HG02759 (cell line): ENCODE data around the gene TMEM271.

Source experiments
- ATAC-seq: cut with Tn5 transposase; IDR thresholded peaks from one replicate; pipeline ENCODE4 v1.9.1; 2021; ENCODE audit warnings: mild to moderate bottlenecking, moderate library complexity; ENCODE audit not compliant: unreplicated experiment

The TMEM271 gene

GRCh38 chr4:581181-581580, 5.1 kb upstream of the TMEM271 start:
- no peak for ATAC-seq

DNA sequence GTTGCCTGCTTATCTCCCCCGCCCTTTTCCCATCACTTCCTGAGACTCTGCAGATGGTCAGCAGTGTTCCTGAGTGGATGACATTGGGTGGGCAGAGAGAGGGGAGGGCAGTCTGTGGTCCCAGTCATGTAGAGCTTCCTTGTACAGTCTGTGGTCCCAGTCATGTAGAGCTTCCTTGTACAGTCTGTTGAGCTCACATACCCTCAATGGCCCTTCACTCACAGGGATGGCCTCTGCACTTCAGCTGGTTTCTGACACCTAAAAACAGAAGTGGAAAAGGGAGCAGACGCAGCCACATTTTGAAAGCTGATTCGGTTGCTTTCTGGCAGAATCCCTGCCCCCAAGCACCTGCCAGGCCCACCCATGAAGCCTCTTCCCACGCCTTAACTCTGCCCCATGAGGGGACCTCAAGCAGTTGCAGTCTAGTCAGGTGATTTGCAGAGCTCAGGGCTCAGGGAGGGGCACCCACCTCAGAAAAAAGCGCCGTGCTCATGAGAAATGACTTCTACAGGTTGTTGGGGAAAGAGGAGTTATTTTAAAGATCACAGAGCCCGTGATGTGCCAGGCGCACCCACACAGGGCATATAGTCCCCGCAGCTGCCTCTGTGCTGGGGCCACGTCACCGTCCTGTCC, 3.6 kb upstream of the TMEM271 start:
- no peak for ATAC-seq

- ATAC-seq = no peak
Measured at GRCh38 chr4:578451-579443, 2.7 kb upstream of the TMEM271 start.

- ATAC-seq = no peak
Measured at GRCh38 chr4:577499-578450, 1.7 kb upstream of the TMEM271 start.

GRCh38 chr4:576991-577498, 950 bp upstream of the TMEM271 start:
- no peak for ATAC-seq

- no peak for ATAC-seq
Measured at GRCh38 chr4:575281-576141, 584 bp downstream of the TMEM271 start.

DNA sequence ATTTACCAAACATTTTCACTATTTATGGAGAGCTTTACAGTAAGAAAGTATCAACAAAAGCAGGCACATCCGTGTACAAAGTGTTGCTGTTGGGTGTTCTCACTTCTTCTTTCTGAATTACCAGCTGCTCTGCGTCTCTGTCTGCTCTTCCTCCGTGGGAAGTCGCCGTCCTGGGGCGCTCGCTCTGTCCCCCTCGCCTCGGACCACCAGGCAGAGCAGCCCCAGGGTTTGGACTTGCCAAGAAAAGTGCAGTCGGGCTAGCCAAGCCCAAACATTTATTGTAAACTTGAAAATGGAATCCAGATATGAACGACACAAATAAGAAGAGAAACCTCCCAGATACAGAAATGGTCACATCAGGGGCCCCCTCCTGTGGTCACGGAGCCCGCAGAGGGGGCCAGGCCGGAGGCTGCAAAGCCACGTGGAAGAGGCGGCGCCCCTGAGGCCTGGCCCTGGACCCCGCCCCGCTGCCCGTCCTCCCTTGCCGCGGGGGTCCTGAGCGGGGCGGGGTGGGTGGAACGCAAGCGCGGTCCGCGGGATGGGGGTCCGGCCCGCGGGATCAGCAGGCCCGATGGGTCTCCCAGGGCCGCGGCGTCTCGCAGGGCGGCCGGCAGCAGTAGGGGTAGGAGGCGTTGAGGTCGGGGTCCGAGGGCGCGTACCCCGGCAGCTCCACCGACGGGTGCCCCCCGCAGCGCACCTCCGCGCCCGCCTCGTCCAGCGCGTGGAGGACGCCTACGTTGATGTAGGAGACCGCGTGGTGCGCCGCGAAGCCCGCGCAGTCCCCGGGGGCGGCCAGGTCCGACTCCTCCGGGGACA, 1.5 kb downstream of the TMEM271 start:
- no peak for ATAC-seq

- no peak for ATAC-seq
Measured at GRCh38 chr4:573122-573892, 2.8 kb downstream of the TMEM271 start.

DNA sequence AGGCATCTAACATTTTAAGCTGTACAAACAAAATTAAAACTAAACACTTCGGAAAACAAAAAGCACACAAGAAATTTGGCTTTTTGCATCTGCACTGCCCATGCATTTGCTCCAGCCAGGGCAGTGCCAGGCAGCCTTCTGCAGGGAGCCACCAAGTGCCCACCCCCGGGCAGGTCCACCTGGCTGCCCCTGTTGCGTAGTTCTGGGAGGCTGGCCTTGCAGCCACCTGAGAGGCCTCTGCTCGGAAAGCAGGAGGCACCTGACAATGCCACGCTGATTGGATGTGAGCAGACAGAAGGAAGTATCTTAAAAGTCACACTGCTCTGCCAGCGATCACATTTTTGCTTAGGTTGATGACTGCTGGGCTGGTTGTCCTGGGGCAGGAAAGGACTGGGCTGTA, 3.5 kb downstream of the TMEM271 start:
- ATAC-seq = no peak

DNA sequence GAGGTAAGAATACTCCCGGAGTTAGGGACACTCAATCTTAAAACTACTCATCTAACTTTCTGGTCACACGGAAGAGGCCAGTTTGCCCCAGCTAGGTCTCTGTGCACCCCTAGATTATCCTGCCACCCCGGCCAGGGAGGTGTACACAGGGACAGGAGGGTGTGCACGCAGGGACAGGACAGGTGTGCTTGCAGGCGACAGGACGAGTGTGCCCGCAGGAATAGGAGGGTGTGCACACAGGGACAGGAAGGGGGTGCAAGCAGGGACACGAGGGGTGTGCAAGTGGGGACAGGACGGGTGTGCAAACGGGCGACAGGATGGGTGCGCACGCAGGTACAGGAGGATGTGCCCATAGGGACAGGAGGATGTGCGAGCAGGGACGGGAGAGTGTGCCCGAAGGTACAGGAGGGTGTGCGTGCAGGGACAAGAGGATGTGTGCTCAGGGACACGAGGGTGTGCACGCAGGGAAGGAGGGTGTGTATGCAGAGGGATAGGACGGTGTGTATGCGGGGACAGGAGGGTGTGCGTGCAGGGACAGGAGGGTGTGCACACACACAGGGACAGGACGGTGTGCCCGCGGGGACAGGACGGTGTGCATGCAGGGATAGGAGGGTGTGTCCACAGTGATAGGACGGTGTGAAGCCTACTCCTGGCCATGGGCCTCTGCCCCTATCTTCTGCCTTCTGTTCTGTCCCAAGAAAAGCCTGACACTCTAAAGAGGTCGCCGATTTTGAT, 4.1 kb downstream of the TMEM271 start:
- ATAC-seq = no peak

- ATAC-seq = no peak
Measured at GRCh38 chr4:570754-571153, 5.3 kb downstream of the TMEM271 start.

GRCh38 chr4:569958-570667, 6.0 kb downstream of the TMEM271 start:
- no peak for ATAC-seq

DNA sequence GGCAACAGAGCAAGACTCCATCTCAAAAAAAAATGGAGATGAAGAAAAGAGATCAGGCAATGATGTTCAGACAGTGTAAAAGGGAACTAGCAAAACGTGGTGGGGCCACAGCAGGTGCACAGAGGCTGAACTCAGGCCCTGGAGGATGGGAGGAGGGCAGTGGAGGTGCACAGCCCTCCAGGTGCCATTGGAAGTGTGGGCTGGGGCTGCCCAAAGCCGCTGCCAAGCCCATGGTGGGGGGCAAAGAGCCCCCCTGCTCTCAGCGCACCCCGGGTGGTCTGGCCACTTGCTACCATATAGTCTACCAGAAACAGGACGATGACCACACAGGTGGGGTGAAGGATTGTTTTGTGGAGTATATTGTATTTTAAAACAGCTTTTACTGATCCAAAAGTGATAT, 7.1 kb downstream of the TMEM271 start:
- ATAC-seq = no peak

DNA sequence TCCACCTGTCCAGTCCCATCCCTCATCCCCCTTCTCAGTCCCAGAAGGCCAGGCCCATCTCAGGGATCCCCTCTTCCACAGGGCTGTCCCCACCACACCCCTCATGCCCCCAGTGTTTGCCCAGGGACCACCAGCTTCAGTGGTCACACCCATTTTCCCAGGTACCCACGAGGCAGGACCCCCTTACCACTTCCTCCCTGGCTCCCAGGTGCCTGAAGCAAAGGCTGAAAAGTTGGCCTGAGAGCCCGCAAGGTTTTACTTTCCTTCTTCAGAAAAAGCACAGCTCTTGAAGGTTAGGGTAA, 7.8 kb downstream of the TMEM271 start:
- ATAC-seq = no peak

- no peak for ATAC-seq
Measured at GRCh38 chr4:567457-568350, 8.4 kb downstream of the TMEM271 start.
